Measurements from ENCODE around the gene TMEM50B. TPM values are rescaled to one million over a fixed set of nuclear protein-coding genes. Genes with fewer than 3 reads are reported as not detected.

TMEM50B gene
- 19.1 and 25.1 TPM in 2 replicates for total RNA-seq (2014; rRNA removed; shearing (Covaris generic))
- 26.1 and 27.6 TPM in 2 replicates for polyA plus RNA-seq (2016; fragmentation: Nextera tagmentation; extraction: Ambion mirVana)
- long read RNA-seq, transcript TMEM50B-210 (7 exons, 2,375 nt), result major isoform, 8 of 10 reads
- long read RNA-seq, partial matches to known transcripts, result 0 of 10 reads
- long read RNA-seq, other reads (novel, unspliced or antisense), result 2 of 10 reads

- Histone ChIP-seq H3K4me1 (ENCODE audit: insufficient read depth) (peaks cover 8% of the 10 kb centered on the region; the same call in 1 of the 2 replicates), H3K36me3 (ENCODE audit: insufficient read depth) (no peaks in the 10 kb centered on the region), H3K4me2 (peak within 1 kb of the TSS; percentile 91), H3F3A (replicated peaks; ENCODE audit: low read depth) (peaks cover 13% of the 10 kb centered on the region; the same call in 1 of the 2 replicates), H3K4me3 (peak within 1 kb of the TSS; percentile 98), H4K20me1 (replicated peaks; ENCODE audit: insufficient read depth) (peaks cover 4% of the 10 kb centered on the region; the same call in 1 of the 2 replicates), H3K27me3 (ENCODE audit: insufficient read depth) (peaks cover 4% of the 10 kb centered on the region; the same call in 1 of the 2 replicates), H3K9me2 (ENCODE audit: insufficient read depth) (no peaks in the 10 kb centered on the region), H3K27ac (ENCODE audit: low read depth) (peak within 1 kb of the TSS; percentile 35; the same call in 1 of the 2 replicates), H2AFZ (peak within 1 kb of the TSS; percentile 95), H3K79me2 (replicated peaks; ENCODE audit: insufficient read depth) (peaks cover 29% of the 10 kb centered on the region)
- ATAC-seq (peak; percentile 91), DNase-seq (ENCODE audit: low spot score) (peak; percentile 95)
- Mint-ChIP-seq H3K4me3 (peak within 1 kb of the TSS; percentile 92), H3K27me3 (ENCODE audit: insufficient read depth, low read depth, poor library complexity) (peaks cover 14% of the 10 kb centered on the region), H3K9me3 (peaks cover 3% of the 10 kb centered on the region; the same call in 1 of the 3 replicates), H3K27ac (peak within 1 kb of the TSS; percentile 93), H3K36me3 (ENCODE audit: low read depth) (peaks cover 3% of the 10 kb centered on the region; the same call in 1 of the 3 replicates), H3K4me1 (peaks cover 8% of the 10 kb centered on the region)
- TF ChIP-seq ETS1 (IDR thresholded peaks at IDR 0.05) (no peak), ZNF462 (CRISPR knock-in tag; IDR thresholded peaks at IDR 0.05) (no peak), NANOG (IDR thresholded peaks at IDR 0.05; ENCODE audit: borderline replicate concordance) (no peak), ZNF331 (CRISPR knock-in tag; IDR thresholded peaks at IDR 0.05; ENCODE audit: low read depth) (no peak), POLR2AphosphoS5 (IDR thresholded peaks at IDR 0.05; ENCODE audit: low read depth) (peak; percentile 81), EZH2 (IDR thresholded peaks at IDR 0.05; ENCODE audit: low read depth, unreplicated experiment) (no peak)
- TF ChIP-seq, protein P1, sequence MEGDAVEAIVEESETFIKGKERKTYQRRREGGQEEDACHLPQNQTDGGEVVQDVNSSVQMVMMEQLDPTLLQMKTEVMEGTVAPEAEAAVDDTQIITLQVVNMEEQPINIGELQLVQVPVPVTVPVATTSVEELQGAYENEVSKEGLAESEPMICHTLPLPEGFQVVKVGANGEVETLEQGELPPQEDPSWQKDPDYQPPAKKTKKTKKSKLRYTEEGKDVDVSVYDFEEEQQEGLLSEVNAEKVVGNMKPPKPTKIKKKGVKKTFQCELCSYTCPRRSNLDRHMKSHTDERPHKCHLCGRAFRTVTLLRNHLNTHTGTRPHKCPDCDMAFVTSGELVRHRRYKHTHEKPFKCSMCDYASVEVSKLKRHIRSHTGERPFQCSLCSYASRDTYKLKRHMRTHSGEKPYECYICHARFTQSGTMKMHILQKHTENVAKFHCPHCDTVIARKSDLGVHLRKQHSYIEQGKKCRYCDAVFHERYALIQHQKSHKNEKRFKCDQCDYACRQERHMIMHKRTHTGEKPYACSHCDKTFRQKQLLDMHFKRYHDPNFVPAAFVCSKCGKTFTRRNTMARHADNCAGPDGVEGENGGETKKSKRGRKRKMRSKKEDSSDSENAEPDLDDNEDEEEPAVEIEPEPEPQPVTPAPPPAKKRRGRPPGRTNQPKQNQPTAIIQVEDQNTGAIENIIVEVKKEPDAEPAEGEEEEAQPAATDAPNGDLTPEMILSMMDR (conservative IDR thresholded peaks at IDR 0.05; ENCODE audit: low read depth in 2 of 2), result peak; percentile 31 to 43; a peak in 3 of 4 replicates
Measured at GRCh38 chr21:33479679-33480480, at the start of gene TMEM50B. Gene TMEM50B (minus strand): TSS chr21:33479974. CDS start chr21:33468885, 11,089 bp downstream.

Measured in GM23338 (cell line).